SK-N-DZ (cell line): ENCODE data around the gene DHX34.

ENCODE experiments used
- DNase-seq: peaks from one replicate; pipeline ENCODE4 v3.0.0-alpha.2; 2015; ENCODE audit warnings: low spot score

The DHX34 gene

GRCh38 chr19:47417107-47417745, 68.1 kb downstream of the DHX34 start:
- DNase-seq = no peak

DNA sequence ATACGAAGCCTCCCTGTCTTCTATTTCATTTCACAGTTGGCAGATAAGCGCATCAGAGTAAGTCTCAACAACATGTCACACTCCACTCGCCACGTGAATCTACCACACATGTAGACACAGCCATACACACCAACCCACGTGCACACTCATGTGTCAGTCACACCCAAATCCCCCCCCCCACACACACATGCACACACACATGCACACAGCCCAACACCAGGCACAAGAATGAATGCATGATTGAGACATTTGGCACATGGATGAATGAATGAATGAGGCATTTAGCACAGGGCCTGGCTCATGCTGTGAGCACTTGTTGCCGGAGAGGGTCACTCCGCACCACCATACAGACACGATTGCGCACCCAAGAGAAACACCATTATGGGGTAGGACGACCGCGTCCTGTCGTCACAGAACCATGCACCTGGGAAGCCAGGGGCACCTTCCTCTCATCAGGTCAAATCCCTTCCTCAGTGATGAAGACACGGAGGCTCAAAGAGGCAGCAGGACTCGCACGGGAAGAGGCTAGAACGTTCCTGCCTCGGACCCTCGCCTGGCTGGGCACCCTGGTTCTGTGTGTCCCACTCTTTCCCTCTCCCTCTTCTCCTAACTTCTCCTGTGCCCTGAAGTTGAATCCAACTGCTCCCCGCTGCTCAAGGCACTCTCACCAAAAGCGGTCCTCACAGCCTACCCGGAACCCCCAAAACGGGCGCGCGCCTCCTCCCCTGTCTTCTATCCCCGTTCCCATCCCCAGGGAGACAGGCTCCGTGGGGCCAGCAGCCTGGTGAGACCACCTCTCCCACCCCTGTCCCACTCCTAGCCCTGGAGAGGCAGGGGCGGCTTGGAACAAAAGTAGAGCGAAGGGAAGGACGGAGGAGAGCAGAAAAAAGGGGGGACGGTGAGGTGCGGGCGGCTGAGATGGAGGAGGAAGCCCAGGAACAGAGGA, 68.9 kb downstream of the DHX34 start:
- DNase-seq = no peak

DNA sequence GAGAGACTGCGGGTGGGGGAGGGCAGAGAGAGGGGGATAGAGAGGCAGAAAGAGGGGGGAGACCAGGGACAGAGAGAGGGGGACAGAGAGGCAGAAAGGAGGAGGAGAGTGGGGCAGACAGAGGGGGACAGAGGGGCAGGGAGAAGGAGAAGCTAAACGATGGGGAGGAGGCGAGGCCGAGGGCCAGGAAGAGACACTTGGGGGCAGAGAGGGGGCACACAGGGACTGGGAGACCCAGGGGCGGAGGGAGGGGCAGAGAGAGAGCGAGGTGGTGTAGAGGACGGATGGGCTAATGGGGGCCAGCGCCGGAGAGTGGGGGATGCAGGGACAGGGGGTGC, 69.5 kb downstream of the DHX34 start:
- no peak for DNase-seq

GRCh38 chr19:47419030-47419783, 70.1 kb downstream of the DHX34 start, which contains the start of gene MEIS3:
TSS of gene MEIS3 (minus strand) at chr19:47419527. CDS start at chr19:47419081, 446 bp downstream.
- DNase-seq = peak; percentile 61

DNA sequence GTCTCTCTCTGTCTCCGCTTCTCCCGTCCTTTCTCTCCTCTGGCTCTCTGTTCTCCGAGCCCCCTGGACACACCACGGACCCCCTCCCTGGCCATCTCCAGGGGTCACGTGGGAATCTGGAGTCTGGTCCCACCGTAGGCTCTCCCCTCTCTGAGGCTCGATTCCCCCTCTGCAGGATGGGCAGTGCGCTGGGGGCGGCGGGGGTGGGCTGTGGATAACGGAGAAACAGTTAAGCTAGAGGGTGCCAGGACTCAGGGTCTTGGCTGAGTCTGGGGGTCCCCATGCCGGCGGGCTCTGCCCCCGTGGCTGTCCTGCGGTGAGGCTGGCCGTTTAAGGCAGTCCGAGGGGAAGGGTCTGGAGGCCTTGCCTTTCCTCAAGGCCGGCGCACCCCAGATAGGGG, 70.7 kb downstream of the DHX34 start:
- DNase-seq = no peak

DNA sequence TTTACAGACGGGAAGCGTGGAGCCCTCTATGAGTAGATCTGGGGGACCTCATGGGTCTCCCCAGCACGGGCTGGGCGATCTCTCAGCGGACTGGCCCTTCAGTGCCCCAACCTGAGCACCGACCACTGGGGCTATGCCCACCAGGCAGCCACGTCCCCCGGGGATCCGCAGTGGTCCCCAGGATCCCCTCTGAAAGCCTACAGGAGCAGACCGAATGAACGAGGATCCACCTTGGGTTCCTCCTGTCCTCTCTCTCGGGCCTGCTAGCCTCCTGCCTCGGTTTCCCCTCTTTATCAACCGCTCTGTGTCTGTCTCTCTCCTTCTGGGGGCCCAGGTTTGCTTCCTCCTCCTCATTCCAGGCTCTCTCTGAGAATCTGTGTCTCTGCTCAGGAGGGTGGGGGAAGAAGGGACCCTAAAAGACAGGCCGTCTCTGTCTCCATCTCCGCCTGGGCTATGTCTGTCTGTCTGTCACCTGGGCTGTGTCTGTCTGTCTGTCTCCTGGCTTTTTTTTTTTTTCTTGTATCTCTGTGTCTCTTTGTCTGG, 72.2 kb downstream of the DHX34 start:
- no peak for DNase-seq

DNA sequence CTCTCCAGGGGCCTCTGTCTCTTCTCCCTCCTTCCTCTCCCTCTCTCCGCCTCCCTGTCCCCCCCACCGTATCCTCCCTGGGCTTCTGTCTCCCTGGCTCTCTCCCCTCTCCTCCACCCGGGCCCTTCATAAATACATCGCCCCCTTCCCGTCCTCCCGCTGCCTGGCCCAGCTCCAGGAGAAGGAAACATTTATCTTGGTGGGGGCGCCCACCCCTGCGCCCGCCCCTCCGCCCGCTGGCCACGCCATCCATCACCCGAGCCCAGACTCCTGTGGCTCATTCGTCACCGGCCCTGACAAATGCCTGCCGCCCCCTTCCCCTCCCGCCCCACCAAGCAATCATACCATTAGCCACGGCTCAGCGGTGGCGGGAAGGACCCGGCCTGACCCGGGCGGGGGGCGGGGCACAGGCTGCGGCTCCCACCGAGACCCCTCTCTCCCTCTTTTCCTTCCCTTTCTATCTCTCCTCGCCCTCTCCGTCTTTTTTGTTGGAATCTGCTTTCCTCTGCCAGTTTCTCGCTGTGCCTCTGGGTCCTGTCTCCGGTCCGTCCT, 72.8 kb downstream of the DHX34 start:
- peak; percentile 84 for DNase-seq

- DNase-seq = no peak
These were observed 73.5 kb downstream of the DHX34 start for GRCh38 chr19:47422417-47423163.

GRCh38 chr19:47423203-47423882, 74.2 kb downstream of the DHX34 start:
- DNase-seq = no peak

- DNase-seq = peak; percentile 74
These were observed 78.4 kb downstream of the DHX34 start for GRCh38 chr19:47427241-47428176.

DNA sequence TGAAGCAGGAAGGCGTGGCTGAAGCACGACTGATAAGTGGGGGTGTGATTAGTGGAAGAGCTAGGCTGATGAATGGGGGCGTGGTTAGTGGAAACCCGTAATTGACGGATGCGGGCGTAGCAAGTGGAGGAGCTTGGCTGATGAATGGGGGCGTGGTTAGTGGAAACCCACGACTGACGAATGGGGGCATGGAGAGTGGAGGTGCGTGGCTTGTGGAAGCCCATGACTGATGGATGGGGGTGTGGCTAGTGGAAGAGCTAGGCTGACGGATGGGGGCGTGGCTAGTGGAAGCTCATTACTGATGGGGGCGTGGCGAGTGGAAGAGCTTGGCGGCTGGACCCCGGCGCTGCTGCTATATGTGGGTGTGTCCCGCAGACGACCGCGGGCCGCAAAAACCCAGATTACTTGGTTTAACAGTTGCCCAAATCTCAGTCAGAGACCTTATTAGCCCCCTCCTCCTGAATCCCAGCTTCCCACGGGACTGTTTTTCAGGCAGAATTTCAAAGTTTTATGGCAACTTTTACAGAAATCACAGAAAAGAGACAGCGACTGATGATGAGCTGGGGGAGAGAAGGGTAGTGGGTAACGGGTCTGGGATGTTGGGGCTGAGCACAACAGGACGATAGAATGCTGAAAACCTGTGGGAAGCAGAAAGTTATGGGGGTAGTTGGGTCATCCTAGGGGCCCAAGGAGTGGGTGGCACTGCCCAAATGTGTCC, 79.2 kb downstream of the DHX34 start:
- peak; percentile 98 for DNase-seq

DNA sequence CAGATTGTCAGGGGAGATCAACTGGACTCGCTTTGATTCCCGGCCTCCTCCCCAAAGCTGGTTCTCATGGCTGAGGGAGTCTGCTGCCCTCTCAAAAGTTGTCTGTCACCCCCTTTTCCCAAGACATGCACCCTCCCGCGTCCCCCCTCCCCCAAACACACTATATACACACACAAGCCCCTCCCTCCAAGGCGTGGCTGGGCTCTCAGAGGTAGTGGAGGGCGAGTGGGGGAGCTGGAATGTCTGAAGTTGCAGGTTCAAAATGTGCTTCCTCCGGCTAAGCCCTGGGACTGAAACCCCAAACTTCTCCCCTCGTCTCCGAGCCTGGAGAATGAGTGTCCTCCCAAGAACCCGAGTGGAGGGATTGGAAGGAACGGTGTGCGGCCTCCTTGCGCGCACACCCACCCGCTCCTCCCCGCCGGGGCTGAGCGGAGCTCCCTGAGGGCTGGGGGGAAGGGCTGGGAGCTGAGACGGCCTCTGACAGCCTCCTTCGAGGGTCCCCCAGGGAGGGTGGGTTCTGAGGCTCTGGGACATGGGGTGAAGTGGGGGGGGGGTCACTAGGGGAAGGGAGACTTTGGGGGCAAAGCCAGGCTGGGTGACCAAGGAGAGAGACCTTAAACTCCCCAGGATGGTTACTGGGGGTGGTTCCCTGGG, 80.2 kb downstream of the DHX34 start:
- DNase-seq = no peak

- peak; percentile 41 for DNase-seq
These were observed 81.1 kb downstream of the DHX34 start for GRCh38 chr19:47430041-47430802.

DNA sequence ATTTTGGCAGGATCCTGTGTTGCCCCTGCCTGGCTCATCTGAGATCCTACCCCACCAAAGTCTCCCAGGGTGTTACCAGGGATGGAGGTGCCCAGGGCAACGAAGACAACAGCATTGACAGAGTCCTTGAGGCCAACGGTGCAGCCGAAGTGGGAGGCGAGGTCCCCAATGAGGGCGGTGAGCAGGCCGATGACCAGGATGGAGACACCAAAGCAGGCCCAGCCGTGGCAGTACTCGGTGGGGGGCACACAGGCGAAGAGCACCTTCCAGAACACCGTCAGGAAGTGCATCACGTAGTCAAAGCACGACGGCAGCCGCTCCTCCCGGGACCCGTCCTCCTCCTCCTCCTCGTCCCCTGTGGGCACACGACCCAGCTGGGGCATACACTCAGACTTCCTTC, 83.0 kb downstream of the DHX34 start:
- DNase-seq = no peak
